Astrocyte (in vitro differentiated cells and primary cell): ENCODE data around the gene SCNN1G.

Experiments used
- EZH2 ChIP-seq: IDR thresholded peaks from 2 replicates; pipeline ENCODE4 v1.6.1; 2012; ENCODE audit warnings: mild to moderate bottlenecking, low read length, inconsistent platforms; ENCODE audit not compliant: insufficient read depth
- TF ChIP-seq, protein P1 (sequence below): IDR thresholded peaks from 2 replicates; pipeline ENCODE4 v1.5.1; 2011; ENCODE audit warnings: low read depth, mild to moderate bottlenecking, inconsistent platforms, low read length, moderate library complexity; ENCODE audit not compliant: insufficient read depth

DNA sequence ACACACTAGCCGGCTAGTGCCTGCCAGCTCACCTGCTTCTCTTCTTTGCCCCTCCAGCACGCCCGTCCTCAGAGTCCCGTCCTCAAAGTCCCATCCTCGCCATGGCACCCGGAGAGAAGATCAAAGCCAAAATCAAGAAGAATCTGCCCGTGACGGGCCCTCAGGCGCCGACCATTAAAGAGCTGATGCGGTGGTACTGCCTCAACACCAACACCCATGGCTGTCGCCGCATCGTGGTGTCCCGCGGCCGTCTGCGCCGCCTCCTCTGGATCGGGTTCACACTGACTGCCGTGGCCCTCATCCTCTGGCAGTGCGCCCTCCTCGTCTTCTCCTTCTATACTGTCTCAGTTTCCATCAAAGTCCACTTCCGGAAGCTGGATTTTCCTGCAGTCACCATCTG is 3.6 kb downstream of the SCNN1G start:
- TF ChIP-seq, protein P1, sequence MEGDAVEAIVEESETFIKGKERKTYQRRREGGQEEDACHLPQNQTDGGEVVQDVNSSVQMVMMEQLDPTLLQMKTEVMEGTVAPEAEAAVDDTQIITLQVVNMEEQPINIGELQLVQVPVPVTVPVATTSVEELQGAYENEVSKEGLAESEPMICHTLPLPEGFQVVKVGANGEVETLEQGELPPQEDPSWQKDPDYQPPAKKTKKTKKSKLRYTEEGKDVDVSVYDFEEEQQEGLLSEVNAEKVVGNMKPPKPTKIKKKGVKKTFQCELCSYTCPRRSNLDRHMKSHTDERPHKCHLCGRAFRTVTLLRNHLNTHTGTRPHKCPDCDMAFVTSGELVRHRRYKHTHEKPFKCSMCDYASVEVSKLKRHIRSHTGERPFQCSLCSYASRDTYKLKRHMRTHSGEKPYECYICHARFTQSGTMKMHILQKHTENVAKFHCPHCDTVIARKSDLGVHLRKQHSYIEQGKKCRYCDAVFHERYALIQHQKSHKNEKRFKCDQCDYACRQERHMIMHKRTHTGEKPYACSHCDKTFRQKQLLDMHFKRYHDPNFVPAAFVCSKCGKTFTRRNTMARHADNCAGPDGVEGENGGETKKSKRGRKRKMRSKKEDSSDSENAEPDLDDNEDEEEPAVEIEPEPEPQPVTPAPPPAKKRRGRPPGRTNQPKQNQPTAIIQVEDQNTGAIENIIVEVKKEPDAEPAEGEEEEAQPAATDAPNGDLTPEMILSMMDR = no peak
- TF ChIP-seq EZH2 = no peak
